GM20431 (cell line): ENCODE data around the gene CACNA2D2.

Experiments used
- in situ Hi-C: fragments of 300-500 bp; cut with MseI, MboI; formaldehyde crosslinking; loops from one replicate; pipeline ENCODE4 v1.15.0; 2020; ENCODE audit warnings: low sequenced_read_pairs; ENCODE audit not compliant: unreplicated experiment

CACNA2D2 gene

DNA sequence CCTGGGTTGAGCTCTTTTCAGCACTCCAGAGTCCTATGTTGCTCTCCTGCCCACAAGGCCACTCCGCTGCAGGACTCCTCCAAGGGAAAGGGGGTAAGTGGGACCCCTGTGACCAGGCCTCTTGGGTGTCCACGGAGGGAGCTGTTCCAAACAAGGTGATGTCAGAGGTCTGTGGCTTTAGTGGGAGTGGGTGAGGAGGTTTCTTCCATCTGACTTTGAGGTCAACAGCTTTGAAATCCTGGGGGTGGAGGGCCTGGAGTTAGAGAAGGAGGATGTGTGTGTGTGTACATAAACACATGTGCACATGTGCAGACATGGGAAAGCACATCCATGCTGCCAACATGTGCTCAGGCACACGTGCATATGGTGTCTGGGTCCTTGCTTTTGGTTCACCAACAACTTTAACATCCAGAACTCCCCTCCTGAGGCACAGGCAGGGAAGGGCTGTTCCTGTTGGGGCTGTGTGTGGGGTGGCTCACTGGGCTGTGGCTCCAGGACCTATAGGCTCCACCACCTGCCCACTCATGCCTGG, 92.8 kb downstream of the CACNA2D2 start:
- in situ Hi-C loops = no loop called here

DNA sequence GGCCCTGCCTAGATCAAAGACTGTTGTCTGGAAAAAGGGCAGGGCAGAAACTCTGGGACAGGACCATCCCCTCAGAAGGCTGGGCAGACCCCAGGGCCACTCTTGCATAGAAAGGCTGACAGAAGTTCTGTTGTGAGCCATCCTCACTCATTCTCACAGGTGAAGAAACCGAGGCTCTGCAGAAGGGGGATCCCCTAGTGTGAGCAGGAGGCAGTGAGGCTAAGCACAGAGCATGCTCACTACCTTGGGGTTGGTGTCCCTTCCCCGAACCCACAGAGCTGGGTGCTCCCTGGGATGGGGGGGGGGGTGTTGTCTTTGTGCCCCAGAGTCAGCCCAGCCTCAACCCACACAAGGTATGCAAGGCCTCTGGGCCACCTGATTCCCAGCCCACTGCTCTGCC, 93.2 kb downstream of the CACNA2D2 start:
- in situ Hi-C loops = no loop called here

DNA sequence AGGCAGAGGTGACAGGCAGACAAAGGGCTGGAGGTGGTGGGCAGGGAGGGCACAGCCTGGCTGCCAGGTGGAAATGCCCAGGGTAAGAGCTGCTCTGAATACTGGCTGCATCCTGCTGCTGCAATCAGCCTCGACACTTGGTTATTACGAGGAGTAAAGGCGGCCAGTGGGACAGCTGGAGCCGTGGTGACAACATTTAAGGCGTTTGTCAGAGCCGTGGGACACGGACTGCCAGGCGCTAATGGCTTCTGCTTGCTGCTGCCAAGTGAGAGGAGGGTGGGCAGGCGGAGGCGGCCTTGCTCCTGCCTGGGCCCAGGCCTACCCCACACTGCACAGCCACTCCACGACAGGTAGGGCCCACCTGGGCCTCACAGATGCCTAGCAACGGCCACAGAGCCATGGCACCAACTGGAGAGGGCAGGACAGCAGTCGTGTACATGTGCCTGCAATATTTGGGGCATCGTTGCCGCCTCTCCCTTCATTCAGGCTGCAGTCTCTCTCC, 94.9 kb downstream of the CACNA2D2 start:
- in situ Hi-C loops = no loop called here

DNA sequence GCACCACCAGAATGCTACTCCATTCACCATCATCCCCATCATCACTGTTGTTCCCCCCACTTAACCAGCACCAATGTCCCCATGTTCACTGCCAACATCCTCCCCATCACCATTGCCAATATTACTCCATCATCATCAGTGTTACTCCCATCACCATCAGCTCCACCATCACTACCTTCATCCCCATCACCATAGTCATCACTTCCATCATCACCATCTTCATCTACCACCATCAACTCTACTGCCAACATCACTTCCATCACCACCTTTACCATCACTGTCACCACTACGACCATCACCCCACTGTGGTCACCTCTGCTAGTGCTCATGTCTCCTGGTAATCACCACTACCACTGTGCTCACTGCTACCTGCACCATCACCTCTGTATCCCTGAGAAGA, 96.9 kb downstream of the CACNA2D2 start:
- in situ Hi-C loops = no loop called here

DNA sequence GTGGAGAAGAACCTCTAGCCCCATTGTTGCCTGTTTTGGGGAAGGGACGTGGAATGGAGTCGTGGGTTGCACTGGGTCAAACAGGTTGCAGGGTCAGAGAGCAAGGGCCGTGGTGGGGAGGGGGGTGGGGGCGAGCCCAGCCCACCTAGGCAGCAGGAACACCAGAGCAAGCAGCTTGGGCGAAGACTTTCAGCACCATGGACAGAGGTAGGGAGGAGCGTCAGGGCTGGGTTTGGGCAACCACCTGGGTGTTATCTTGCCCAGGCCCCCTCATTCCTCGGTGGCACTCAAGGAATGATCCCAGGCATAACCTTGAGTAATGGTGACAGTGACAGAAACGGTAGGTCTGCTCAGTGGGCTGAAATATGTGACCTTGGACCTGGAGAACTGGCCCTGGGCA, 98.2 kb downstream of the CACNA2D2 start:
- in situ Hi-C loops = no loop called here

DNA sequence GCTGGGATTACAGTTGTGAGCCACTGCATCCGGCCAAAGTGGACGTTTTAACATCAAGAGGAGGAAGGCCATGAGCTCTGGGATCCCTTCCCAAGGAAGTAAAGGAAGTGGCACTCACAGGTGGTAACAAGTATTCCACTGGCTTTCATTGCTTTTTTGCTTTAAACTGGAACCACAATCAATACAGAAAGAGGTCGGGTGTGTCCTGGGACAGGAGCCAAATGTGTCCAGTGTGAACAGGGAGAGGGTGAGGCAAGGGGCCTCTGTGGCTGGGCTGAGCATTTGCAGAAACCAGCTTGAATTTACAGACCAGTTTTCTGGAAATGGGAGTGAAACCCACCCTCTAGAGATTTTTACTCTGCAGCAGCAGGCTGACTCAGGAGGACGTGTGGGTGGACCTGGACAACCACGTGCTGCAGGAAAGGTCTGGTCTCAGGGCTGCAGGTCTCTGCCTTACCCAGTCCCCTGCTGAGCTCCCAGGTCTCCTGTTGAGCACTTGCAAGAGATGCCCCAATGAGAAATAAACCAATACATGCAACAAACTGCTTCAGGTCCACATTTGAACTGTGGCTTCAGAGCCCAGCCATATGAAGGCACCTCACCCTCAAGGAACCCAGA, 101.3 kb downstream of the CACNA2D2 start:
- in situ Hi-C loops = no loop called here

DNA sequence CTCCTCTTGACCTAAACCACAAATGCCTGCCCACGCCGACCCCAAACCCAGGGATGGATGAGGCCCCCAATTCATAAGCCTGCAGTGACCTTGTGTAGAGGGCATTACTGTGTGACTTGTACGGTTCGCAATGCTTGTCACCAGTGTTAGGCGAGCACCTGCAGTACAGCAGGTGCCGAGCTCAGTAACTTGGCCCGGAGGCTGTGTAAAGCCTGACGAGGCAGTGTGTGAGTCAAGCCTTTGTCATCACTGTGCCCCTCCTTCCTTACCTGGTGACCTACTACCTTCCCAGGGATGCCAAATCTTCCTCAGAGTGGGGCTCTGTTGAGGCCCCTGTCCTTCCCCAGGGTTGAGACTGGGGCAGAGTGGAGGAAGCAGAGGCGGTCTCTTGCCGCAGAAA, 106.9 kb downstream of the CACNA2D2 start:
- in situ Hi-C loops = no loop called here

DNA sequence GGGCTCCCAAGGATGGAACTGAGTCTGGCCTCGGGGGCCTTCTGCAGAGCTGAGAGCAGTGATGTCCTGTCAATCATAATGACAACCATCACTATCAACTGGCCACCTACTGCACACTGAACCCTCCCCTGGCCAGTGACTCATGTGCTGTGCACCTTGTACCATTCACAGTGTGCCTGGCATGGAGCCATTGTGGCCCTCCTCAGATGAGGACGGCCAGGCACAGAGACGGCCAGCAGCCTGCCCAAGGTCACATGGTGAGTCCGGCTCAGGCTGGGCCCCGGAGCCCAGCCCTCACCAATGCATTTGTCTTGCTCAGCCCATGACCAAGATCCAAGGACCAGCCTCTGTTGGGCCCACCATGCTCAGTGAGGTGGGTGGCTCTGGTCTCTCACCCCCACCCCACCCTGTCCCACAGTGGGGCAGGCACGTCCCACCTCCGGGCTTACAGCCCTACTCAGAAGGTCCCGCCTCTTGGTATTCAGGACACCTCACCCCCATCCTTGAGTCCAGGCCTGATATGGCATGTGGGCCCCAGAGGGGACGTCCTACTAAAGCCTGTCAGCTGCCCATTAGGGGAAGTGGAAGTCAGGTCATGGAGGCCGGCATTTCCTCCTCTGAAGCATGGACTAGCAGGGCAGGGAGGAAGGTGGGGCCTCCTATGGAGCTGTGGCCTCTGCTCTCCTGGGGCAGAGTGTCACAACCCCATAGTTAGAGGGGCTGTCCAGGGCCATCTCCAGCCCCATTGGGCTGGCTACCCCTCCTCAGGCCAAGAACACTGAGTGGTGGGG, 108.2 kb downstream of the CACNA2D2 start:
- in situ Hi-C loops = no loop called here

DNA sequence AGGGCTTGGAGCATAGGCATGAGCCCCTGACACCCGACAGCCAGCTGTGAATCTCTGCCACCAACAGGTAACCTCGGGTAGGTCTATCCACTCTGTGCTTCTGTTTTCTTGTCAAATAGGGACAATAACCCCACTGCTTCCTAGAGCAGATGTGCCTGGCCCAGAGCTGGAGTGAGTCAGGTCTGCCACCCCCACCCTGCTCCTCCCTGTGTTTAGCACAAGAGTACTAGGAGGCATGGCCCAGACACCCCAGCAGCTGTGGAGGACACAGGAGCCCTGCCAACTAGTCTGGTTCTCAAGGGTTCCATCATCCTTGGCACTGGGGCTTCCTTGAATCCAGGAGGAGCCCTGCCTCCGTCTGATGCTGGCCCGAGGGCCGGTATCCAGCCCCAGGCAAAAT, 110.4 kb downstream of the CACNA2D2 start:
- in situ Hi-C loops = no loop called here

DNA sequence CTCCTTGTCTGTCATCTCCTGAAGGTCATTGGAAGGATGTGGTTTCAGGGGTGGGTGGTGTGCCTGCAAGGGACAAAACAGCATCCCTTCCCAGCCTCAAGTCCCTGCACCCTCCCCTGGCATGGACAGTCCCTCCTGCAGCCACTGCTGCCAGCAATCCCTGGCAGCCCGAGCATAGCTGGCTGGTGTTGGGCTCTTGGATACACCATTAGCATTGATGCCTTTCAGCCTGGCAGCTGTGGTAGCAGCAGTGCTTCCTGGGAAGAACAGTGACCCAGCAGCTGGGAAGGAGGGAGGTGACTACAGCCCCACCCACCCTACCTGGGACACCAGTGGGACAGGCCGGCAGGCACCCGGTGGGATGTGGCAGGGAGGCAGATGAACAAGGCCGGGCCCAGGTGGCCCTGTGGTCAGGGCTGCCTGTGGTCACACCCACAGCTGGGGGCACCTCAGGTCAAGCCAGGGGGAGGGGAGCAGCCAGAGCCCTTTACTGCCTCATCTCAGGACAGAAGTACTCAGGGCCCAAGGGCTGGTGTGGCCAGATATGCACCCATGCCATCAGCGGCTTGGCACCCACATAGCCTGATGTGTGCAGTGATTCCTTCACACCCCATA, 111.2 kb downstream of the CACNA2D2 start:
- in situ Hi-C loops = no loop called here

DNA sequence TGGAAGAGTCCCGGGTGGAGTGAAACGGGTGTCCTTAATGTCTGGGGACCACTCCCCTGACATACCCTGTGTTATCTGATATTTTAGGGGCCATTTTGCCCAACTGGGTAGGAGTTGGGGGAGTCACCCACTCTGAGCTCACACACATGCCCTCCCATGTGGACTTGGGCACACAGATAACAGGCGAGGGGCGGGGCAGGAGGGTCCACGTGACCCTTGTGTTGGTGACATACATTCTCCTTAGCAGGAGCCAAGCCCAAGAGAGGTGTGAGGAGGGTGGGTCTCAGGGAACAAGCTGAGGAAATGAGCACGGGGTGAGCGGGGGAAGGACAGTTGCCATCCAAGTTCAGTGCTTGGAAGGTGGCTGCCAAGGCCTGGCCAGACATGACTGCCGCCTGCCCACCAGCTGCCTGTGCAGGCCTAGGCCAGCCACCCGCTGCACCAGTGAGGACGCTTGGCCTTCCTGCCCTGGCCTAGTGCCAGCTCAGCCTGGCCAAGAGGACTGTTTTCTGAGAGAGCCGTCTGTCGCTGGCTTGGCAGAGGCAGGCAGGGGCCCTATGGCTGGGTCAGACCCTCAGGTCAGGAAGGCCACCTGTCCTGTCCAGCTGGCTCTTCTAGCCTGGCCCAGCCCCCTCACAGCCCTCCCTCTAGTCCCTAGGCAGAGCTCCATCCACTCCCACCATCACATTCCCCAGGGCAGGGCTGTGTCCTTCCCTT, 112.8 kb downstream of the CACNA2D2 start:
- in situ Hi-C loops = no loop called here

DNA sequence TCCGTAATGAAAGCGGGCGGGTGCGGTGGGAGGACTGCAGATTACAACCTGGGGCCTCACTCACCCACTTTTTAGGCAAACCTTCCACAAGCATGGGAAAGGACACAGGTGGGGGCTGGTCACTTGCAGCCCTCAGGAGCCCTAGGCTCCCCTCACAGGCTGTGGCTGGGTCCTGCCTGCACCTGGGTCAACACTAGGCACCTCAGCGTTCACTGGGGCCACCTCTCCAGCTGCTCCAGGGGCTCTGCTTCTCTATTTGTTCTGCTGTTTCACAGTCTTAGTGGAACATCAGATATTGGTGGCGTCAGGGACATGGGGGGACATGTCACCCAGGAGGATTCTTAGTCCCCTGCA, 114.0 kb downstream of the CACNA2D2 start:
- in situ Hi-C loops = no loop called here

DNA sequence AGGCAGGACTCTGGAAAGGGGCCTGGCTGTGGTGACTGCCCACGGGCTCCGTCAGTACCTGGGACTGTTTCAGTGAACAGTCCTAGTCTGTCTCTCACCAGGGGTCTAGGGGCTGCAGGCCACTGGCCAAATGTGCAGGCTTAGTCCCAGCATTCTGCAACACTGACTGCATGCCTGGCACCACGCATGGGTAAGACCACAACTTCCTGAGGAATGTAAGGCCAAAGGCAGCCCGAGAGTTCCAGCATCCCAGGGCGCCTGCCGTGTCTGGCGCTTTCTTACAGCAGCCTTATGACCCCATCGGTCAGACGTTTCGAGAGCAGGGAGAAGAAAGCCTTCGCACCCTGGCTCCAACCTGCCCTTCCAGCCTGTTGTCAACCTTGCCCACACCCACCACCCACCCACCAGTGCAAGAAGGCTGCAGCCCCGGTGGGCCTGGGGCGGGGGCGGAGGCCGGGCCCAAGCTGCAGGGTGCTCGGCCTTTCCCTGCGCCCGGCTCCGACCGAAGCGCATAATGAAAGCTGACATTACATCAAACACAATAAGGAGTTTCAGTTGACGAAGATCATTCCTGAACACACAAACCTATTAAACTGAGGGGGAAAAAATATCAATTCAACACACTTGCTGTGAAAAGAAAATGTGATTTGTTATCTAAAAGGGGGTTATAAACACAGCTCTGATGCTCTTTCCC, 114.6 kb downstream of the CACNA2D2 start:
- in situ Hi-C loops = no loop called here

DNA sequence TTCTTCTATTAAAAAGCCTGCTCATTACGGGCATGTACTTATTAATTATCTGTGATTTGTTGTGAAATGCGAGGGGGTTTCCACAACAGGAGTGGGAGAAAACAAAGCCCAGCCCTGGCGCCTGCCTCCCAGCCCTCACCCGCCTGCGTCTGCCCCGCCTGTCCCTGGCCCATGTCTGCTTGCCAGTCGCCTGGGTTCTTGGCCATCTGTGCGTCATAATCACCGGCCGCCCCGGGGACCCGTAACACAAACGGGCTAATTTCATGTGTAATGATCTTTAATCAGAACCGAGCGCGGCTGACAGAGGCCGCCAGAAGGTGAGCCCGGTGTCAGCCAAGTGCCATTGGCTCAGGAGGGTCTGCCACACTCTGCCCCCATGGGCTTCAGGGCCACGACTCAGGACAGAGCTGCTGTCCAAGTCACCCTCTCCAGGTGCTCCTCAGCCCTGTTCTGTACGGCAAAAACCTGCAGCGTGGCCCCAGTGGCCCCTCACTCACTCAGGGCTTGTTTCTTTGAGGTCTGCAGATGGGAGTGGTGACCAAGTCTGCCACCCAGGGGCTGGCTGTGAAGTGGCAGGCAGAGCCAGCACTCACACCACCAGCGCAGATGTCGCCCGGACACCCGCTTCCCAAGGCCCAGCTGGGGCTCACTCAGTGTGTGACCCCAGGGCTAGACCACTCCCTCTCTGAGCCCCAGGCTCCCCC, 115.3 kb downstream of the CACNA2D2 start:
- in situ Hi-C loops = no loop called here

DNA sequence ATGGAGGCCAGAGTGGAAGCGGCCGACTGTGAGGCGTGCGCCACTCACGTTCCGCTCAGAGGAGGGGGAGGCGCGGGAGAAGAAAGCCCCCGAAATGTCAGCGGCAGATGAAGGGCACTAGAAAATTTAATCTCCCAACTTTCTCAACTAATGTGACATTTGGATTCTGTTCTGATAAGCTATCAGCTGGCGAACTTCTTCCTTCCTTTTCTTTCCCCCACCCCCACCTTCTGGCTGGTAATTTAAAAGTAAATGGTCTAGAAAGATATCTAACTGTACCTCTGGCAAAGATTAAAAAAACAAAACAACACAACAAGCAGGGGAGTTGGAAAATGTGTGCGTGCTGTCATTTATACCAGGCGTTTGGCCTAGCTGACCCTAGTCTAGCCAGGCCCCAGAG, 117.7 kb downstream of the CACNA2D2 start:
- in situ Hi-C loops = no loop called here

DNA sequence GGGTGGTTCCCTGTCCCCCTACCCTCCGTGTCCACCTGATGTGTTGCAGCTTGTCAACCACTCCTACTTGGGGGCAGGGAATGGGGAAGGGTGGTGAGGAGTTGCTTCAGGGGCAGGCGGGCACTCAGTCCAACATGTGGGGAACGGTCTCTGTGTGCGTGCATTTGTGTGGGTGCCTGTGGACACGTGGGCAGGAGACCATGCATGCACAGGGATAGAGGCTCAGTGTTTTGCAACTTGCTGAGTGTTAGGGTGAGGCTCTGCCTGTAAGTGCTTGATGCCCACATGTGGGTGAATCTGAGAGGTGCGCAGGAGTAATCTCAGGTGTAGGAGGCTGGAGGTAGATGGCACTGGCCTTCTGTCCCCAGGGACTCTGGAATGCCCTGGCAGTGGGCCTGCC, 119.7 kb downstream of the CACNA2D2 start:
- in situ Hi-C loops = no loop called here

DNA sequence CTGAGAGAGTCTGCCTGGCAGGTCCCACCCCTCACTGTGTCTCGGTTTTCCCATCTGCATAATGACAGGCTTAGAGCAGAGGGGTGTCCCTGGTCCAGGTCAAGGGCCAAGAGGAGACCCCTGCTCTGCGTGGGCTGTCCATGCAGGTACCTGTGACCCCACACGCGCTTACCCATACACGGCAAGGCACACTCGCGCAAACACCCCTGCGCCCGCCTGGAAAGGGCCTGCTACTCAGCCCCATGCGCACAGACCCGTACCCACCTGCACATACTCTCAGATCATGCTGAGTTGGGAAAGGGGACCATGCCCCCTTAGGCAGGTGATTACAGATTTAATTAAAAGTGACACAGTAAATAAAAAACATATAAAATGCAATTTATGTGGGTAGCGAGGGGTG, 120.7 kb downstream of the CACNA2D2 start:
- in situ Hi-C loops = no loop called here

DNA sequence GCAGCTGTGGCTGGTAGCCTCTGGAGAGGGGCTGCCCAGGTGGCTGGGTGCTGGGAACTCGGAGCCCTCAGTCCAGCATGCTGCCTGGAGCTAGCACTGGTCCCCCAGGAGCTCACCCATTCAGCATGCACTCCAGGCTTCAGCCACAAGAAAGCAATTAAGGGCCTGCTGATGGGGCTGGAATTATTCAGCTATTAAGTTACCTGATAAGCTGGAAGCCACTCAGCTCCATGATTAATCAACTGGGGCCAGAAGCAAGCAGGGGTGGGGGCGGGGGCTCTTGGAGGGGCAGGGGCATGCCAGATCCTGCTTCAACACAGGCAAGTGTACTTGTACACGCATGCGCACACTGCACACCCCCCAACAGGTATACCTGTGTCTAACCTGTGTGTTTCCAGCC, 122.1 kb downstream of the CACNA2D2 start:
- in situ Hi-C loops = no loop called here

DNA sequence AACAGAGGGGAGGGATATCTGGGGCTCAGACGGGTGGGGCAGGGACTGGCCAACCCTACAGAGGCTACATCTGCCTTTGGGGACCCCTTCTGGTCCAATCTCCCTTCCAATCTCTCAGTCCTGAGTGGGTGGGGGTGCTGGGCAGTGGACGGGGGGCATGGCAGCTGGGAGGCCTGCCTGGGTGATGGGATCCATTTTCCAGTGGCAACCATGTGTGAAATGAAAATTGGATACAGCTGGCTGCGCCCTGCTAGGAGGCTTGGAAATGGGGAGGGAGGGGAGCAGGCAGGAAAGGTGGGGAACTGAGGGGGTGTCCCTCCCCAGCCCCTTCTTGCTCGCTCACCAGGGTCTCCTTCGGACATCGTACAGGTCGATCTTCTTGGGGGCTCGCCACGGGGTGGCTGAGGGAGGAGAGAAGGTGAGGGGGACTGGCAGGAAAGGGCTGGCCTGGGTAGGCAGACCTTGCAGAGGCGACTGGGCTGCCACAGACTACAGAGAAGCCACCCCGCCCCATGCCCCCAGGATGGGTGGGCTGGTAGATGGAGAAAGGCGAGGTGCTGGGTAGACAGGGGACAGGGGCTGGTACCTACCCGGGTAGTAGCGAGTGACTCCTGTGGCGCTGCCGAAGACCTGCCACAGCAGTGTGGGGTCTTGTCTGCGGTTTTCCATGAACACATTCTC, 122.9 kb downstream of the CACNA2D2 start:
- in situ Hi-C loops = no loop called here
